Astrocyte of the hippocampus (primary cell): ENCODE measurements around the gene GNB1.
"Not testable (repeated sequence)": the region's sequence is repeated elsewhere in the genome, so short reads cannot be mapped to it uniquely, and the experiment has no call there.

Source experiments
- DNase-seq: peaks from one replicate; pipeline ENCODE4 v3.0.0; 2011; ENCODE audit warnings: low read depth, low spot score

GNB1 gene

GRCh38 chr1:1859970-1860697 lies 30.8 kb downstream of the GNB1 start:
- DNase-seq: not testable (repeated sequence)

GRCh38 chr1:1858382-1859086 lies 32.4 kb downstream of the GNB1 start:
- peak; percentile 72 for DNase-seq

GRCh38 chr1:1857096-1857703 lies 33.7 kb downstream of the GNB1 start:
- no peak for DNase-seq

GRCh38 chr1:1856161-1856560 lies 34.7 kb downstream of the GNB1 start:
- DNase-seq: not testable (repeated sequence)

GRCh38 chr1:1853593-1854257 lies 37.2 kb downstream of the GNB1 start:
- no peak for DNase-seq

- no peak for DNase-seq
These were observed 38.1 kb downstream of the GNB1 start for GRCh38 chr1:1852619-1853414.

GRCh38 chr1:1847890-1848289 lies 43.0 kb downstream of the GNB1 start:
- DNase-seq: no peak

GRCh38 chr1:1847061-1847850 lies 43.6 kb downstream of the GNB1 start:
- DNase-seq: peak; percentile 59

- DNase-seq: no peak
These were observed 44.4 kb downstream of the GNB1 start for GRCh38 chr1:1846386-1846918.

- no peak for DNase-seq
These were observed 48.3 kb downstream of the GNB1 start for GRCh38 chr1:1842360-1843146.

- no peak for DNase-seq
These were observed 49.3 kb downstream of the GNB1 start for GRCh38 chr1:1841575-1841995.

GRCh38 chr1:1839311-1839965 lies 51.4 kb downstream of the GNB1 start:
- DNase-seq: no peak

- DNase-seq: no peak
These were observed 54.8 kb downstream of the GNB1 start for GRCh38 chr1:1836119-1836518.

- DNase-seq: no peak
These were observed 55.3 kb downstream of the GNB1 start for GRCh38 chr1:1835546-1835945.

- DNase-seq: no peak
These were observed 57.0 kb downstream of the GNB1 start for GRCh38 chr1:1833916-1834325.

- no peak for DNase-seq
These were observed 57.4 kb downstream of the GNB1 start for GRCh38 chr1:1833456-1833855.

GRCh38 chr1:1832820-1833219 lies 58.1 kb downstream of the GNB1 start:
- no peak for DNase-seq

GRCh38 chr1:1832166-1832565 lies 58.7 kb downstream of the GNB1 start:
- no peak for DNase-seq
